SH-SY5Y (cell line): ENCODE data around the gene C11orf16.

Source experiments
- GATA2 ChIP-seq: IDR thresholded peaks from 2 replicates; pipeline ENCODE4 v1.6.1; 2011; ENCODE audit warnings: mild to moderate bottlenecking, low read depth, low read length
- GATA3 ChIP-seq: IDR thresholded peaks from 2 replicates; pipeline ENCODE4 v1.6.1; 2011; ENCODE audit warnings: low read depth, mild to moderate bottlenecking, low read length, moderate library complexity

DNA sequence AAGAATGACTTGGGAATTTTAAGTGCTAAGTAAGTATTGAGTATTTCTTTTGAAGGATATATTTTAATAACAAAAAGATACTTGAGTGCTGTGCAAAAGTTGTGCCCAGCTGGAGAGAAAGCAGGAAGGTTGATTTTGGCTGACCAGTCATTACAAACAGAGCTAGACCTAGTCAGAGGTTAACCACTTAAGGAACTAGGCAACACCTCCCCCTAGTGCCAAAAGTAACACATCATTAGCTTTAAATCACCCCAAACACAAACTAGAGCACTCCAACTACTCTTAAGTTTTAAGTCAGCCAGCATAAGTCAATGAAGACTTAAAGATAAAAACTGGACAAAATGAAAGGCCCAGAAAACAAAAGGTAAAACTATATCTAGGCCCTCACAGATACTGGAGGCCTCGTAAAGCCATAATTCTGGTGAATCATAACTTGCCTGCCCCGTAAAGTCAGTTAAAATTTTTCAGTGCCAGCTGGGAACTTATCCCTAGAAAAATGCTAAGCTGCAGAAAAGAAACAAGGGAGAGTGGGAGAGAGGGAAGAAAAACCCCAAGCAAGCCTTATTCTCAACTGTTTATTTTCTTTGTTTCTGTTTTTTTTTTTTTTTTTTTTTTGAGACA is 26.9 kb upstream of the C11orf16 start:
- TF ChIP-seq GATA3 (no peak), GATA2 (no peak)
